ENCODE results near the gene TMPRSS11F. TPM values are rescaled to one million over a fixed set of nuclear protein-coding genes. Genes with fewer than 3 reads are reported as not detected.

TMPRSS11F gene
- total RNA-seq, 2 experiments from 2014 or later, result not detected

GRCh38 chr4:68124262-68124661 is 5.4 kb downstream of the TMPRSS11F start:
- no peaks in the 10 kb centered on the region for H3K36me3 Mint-ChIP-seq (ENCODE audit: low read depth)
- H3K27me3 Mint-ChIP-seq, result no peaks in the 10 kb centered on the region
- TF ChIP-seq CTCF (IDR thresholded peaks at IDR 0.05), result no peak
- H3K4me1 Mint-ChIP-seq (ENCODE audit: low read depth), result no peaks in the 10 kb centered on the region
- no peak for ATAC-seq
- no peaks in the 10 kb centered on the region for H3K9me3 Mint-ChIP-seq
- ChIA-PET CTCF (no interaction called here), POLR2A (no interaction called here)
- no peak overlapping the region for H3K27ac Mint-ChIP-seq
- DNase-seq, result no peak
- no peak overlapping the region for H3K4me3 Mint-ChIP-seq
- intact Hi-C loops (cut with micrococcal nuclease), result no loop called here

DNA sequence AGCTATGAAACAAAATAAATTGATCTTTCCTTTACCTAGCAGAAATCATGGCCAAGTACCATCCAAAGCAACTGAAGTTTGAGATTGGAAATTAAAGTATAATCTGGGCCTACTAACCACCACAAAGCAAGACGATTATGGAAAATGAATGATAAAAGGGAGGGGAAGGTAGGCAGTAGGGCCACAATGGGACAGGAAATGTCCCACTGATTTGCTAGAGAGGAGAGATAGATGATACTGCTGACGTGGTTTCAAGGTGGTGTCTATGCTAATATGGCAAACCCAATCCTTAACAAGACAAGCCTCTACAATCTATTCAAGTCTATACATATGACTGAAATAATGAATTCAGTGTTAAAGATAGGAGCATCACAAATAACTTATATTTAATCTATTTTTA is 6.1 kb downstream of the TMPRSS11F start:
- no peaks in the 10 kb centered on the region for H3K9me3 Mint-ChIP-seq
- intact Hi-C loops (cut with micrococcal nuclease), result no loop called here
- TF ChIP-seq CTCF (IDR thresholded peaks at IDR 0.05), result no peak
- H3K27me3 Mint-ChIP-seq, result no peaks in the 10 kb centered on the region
- ATAC-seq (no peak), DNase-seq (no peak)
- no peaks in the 10 kb centered on the region for H3K4me1 Mint-ChIP-seq (ENCODE audit: low read depth)
- no peak overlapping the region for H3K27ac Mint-ChIP-seq
- ChIA-PET POLR2A (no interaction called here), CTCF (no interaction called here)
- no peak overlapping the region for H3K4me3 Mint-ChIP-seq
- no peaks in the 10 kb centered on the region for H3K36me3 Mint-ChIP-seq (ENCODE audit: low read depth)

- intact Hi-C loops (cut with micrococcal nuclease), result no loop called here
- H3K4me3 Mint-ChIP-seq, result no peak overlapping the region
- TF ChIP-seq CTCF (IDR thresholded peaks at IDR 0.05), result no peak
- ATAC-seq, result no peak
- no peak overlapping the region for H3K27ac Mint-ChIP-seq
- H3K4me1 Mint-ChIP-seq (ENCODE audit: low read depth), result no peaks in the 10 kb centered on the region
- no peak for DNase-seq
- H3K27me3 Mint-ChIP-seq, result no peaks in the 10 kb centered on the region
- CTCF ChIA-PET, result no interaction called here
- no peaks in the 10 kb centered on the region for H3K36me3 Mint-ChIP-seq (ENCODE audit: low read depth)
- no peaks in the 10 kb centered on the region for H3K9me3 Mint-ChIP-seq
- POLR2A ChIA-PET, result no interaction called here
Measured at GRCh38 chr4:68119921-68120320, 9.7 kb downstream of the TMPRSS11F start.

DNA sequence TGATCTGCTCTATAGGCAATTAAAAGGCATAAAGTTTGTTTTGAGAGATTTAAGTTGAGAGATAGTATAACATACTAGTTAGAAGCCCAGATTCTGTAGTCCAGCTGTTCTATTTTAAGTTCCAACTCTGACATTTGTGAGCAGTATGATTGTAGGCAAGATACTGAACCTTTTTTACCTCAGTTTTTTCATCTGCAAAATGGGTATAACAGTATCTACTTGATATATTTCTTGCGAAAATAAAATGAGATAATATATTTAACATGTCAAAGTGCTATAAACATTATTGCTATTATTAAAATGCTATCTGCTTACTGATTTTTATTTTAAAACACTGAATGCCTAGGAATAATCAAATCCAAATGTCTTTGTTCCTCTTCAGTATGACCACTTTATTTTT is 19.2 kb downstream of the TMPRSS11F start:
- DNase-seq, result no peak
- Mint-ChIP-seq H3K36me3 (ENCODE audit: low read depth) (no peaks in the 10 kb centered on the region), H3K27ac (no peak overlapping the region), H3K27me3 (no peaks in the 10 kb centered on the region), H3K4me3 (no peak overlapping the region), H3K9me3 (no peaks in the 10 kb centered on the region), H3K4me1 (ENCODE audit: low read depth) (no peaks in the 10 kb centered on the region)
- intact Hi-C loops (cut with micrococcal nuclease), result no loop called here
- CTCF ChIA-PET, result no interaction called here
- TF ChIP-seq CTCF (IDR thresholded peaks at IDR 0.05), result no peak
- POLR2A ChIA-PET, result no interaction called here
- no peak for ATAC-seq

DNA sequence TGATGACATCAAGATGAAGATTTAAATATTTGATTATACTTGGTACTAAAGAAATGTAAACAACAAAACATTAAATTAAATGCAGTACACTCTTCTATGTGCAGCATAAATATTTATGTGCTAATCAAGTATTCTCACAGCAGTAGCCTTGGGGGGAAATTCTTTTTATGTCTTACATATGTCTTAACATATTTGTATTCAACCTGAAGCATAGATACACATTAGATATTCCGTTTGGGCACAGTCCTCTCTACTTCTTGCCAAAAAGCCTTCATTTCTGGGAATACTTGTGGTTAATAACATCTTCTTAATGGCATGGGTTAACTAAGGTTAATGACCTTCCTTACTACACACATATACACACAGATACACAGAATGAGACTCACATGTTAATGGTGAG is 19.8 kb downstream of the TMPRSS11F start:
- Mint-ChIP-seq H3K27ac (no peak overlapping the region), H3K36me3 (ENCODE audit: low read depth) (no peaks in the 10 kb centered on the region), H3K27me3 (no peaks in the 10 kb centered on the region), H3K4me3 (no peak overlapping the region), H3K9me3 (no peaks in the 10 kb centered on the region), H3K4me1 (ENCODE audit: low read depth) (no peaks in the 10 kb centered on the region)
- ATAC-seq, result no peak
- no peak for DNase-seq
- ChIA-PET POLR2A (no interaction called here), CTCF (no interaction called here)
- intact Hi-C loops (cut with micrococcal nuclease), result no loop called here
- no peak for TF ChIP-seq CTCF (IDR thresholded peaks at IDR 0.05)

All from activated CD8-positive, alpha-beta T cell treated with anti-CD3 and anti-CD28 coated beads for 36 hours (primary cell).